Keratinocyte (primary cell): ENCODE data around the gene ZFP62. TPM values are rescaled to one million over a fixed set of nuclear protein-coding genes. Genes with fewer than 3 reads are reported as not detected.
A peak's percentile ranks its signal among the peaks of the same experiment; 100 is the strongest.

Experiments
- DNase-seq: peaks from one replicate; pipeline ENCODE4 v3.0.0-alpha.2; 2011; ENCODE audit warnings: low read depth, missing footprints, low spot score
- FAIRE-seq: peaks from 2 replicates; lab custom pipeline; 2011; peaks lifted over from hg19 to GRCh38; lab: Jason Lieb, UNC
- H2AFZ ChIP-seq: 2 replicates; pipeline ENCODE4 v1.6.0; 2012; ENCODE audit warnings: low read length, control low read depth, inconsistent platforms; ENCODE audit not compliant: control insufficient read depth
- H3K27ac ChIP-seq: 2 replicates; pipeline ENCODE4 v1.5.1; 2011; ENCODE audit warnings: low read length; ENCODE audit not compliant: control insufficient read depth, insufficient read depth
- H3K27me3 ChIP-seq: 3 replicates; pipeline ENCODE4 v1.6.0; 2011; ENCODE audit warnings: low read length; ENCODE audit not compliant: control insufficient read depth, insufficient read depth; ENCODE audit errors: extremely low read depth
- H3K36me3 ChIP-seq, 2 experiments: 2 replicates in 1 of 2; 3 replicates in 1 of 2; pipeline ENCODE4 v1.5.1; 2011; ENCODE audit warnings: low read length in 2 of 2, mild to moderate bottlenecking in 1 of 2; ENCODE audit not compliant: control insufficient read depth in 2 of 2, insufficient read depth in 2 of 2; ENCODE audit errors: extremely low read depth in 1 of 2
- H3K4me1 ChIP-seq: 3 replicates; pipeline ENCODE4 v1.5.1; 2011; ENCODE audit warnings: low read length; ENCODE audit not compliant: control insufficient read depth, insufficient read depth; ENCODE audit errors: extremely low read depth
- H3K4me2 ChIP-seq: 3 replicates; pipeline ENCODE4 v1.6.0; 2011; ENCODE audit warnings: low read depth, low read length; ENCODE audit not compliant: control insufficient read depth, insufficient read depth; ENCODE audit errors: extremely low read depth
- H3K4me3 ChIP-seq, 3 experiments: fragments of 200-600 bp in 1 of 3; sonication (generic) in 1 of 3; 2 replicates in 2 of 3; 3 replicates in 1 of 3; pipeline ENCODE4 v1.5.1; 2011 to 2016; ENCODE audit warnings: low read length in 3 of 3, mild to moderate bottlenecking in 3 of 3, control low read depth in 2 of 3, inconsistent platforms in 1 of 3, low read depth in 1 of 3, mixed read lengths in 1 of 3, mixed run types in 1 of 3, moderate library complexity in 1 of 3; ENCODE audit not compliant: control insufficient read depth in 2 of 3, insufficient read depth in 2 of 3; ENCODE audit errors: extremely low read depth in 1 of 3
- H3K79me2 ChIP-seq: 2 replicates; pipeline ENCODE4 v1.6.0; 2012; ENCODE audit warnings: low read length; ENCODE audit not compliant: control insufficient read depth, insufficient read depth
- H3K9ac ChIP-seq: 3 replicates; pipeline ENCODE4 v1.6.0; 2011; ENCODE audit warnings: low read length; ENCODE audit not compliant: control insufficient read depth, insufficient read depth; ENCODE audit errors: extremely low read depth
- H3K9me1 ChIP-seq: 3 replicates; pipeline ENCODE4 v1.6.0; 2011; ENCODE audit warnings: low read length; ENCODE audit not compliant: control insufficient read depth, insufficient read depth; ENCODE audit errors: extremely low read depth
- H3K9me3 ChIP-seq: 2 replicates; pipeline ENCODE4 v1.5.1; 2012; ENCODE audit warnings: low read depth, low read length; ENCODE audit not compliant: control insufficient read depth
- H4K20me1 ChIP-seq: 3 replicates; pipeline ENCODE4 v1.6.0; 2011; ENCODE audit warnings: low read length; ENCODE audit not compliant: control insufficient read depth, insufficient read depth; ENCODE audit errors: extremely low read depth
- EZH2 ChIP-seq: IDR thresholded peaks from one replicate; pipeline ENCODE4 v1.6.1; 2012; ENCODE audit warnings: inconsistent platforms, mild to moderate bottlenecking, low read length, moderate library complexity
- dilution Hi-C: fragments of 300-500 bp; cut with MboI; formaldehyde crosslinking; loops from one replicate; pipeline ENCODE4 v1.7.0; 2020; ENCODE audit warnings: low sequenced_read_pairs; ENCODE audit not compliant: extremely low pct_ligation_motif_present
- polyA plus RNA-seq, 5 experiments: library from polyadenylated mRNA; depleted of rRNA in 3 of 5; stranded (reverse) in 3 of 5; stranded (forward) in 1 of 5; unstranded in 1 of 5; fragments of >200 nt; gene quantifications; 1 replicate in 1 of 5; 2 replicates in 3 of 5; 3 replicates in 1 of 5; pipeline versions ENCODE4 v1.2.1 to v1.2.3, GENCODE V29; 2011 to 2012; ENCODE audit warnings: missing spikeins in 2 of 5, low read depth in 1 of 5, low replicate concordance in 1 of 5
- TF ChIP-seq, protein P1 (sequence below), 3 experiments: IDR thresholded peaks in 1 of 3; conservative IDR thresholded peaks in 1 of 3; optimal IDR thresholded peaks in 1 of 3; 2 replicates in 2 of 3; 3 replicates in 1 of 3; pipeline versions ENCODE3 to v1.5.1; 2011; ENCODE audit warnings: low read length in 3 of 3, mild to moderate bottlenecking in 3 of 3, moderate library complexity in 2 of 3, control low read depth in 1 of 3, inconsistent platforms in 1 of 3; ENCODE audit not compliant: insufficient read depth in 2 of 3; ENCODE audit errors: extremely low read depth in 1 of 3

ZFP62 gene
- polyA plus RNA-seq, 1 donor (not counting 4 experiments of a cell fraction or from before 2014, with no cell fraction given), result 21.5 TPM

DNA sequence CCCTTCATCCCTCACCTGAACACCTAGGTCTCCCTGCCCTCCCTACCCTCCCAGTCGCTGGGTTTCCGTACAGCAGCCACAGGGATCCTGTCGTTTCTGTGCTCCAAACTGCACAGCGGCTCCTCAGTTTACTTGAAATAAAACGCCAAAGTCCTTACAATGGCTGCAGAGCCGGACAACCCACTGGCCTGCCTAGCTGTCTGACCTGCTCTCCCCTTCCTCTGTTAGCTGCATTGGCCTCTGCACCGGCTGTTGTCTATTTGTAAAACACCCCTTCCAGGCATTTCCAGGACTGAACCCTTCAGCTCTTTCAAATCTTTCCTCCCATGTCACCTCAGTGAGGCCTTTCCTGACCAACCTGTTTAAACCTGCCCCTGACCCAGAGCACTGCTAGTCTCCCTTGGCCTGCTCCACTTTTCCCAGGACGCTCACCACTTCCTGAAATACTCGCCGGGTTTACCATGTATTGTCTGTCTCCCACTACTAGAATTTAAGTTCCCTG lies 49.4 kb downstream of the ZFP62 start:
- no peaks in the 10 kb centered on the region for H4K20me1 ChIP-seq

DNA sequence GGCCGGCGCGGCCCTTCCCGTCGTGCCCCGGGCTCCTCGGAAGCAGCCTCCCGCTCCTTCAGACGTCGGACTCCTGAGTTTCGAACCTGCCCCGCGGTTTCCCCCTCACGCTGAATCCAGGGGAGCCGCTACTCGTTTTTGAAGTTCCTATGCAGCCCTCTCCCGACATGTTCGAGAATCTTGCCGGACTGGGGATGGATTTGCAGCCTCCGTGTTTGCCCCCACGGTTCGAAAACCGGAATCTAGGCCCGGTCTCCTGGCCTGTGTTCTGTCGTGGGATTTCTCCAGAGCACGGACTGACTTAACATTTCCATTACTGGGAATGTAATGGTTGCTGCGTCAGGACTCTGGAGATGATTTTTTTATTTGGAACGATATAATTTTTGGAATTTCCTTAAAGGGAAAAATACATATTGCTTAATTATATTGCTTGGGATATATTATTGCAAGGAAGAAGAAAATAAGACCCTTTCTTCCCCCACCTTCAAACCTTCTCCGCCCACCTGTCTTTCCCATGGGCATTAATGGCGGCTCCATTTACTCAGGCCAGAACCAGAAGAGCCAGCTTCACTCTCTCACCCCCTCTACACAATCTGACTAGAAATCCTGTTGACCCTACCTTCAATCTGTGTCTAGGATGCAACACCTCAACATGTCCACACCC lies 50.0 kb downstream of the ZFP62 start:
- H3K9me1 ChIP-seq, result no peaks in the 10 kb centered on the region
- H4K20me1 ChIP-seq, result no peaks in the 10 kb centered on the region
- peak overlapping the region; percentile 73 for H3K9ac ChIP-seq
- peak overlapping the region; percentile 85 for H2AFZ ChIP-seq
- H3K27me3 ChIP-seq, result no peaks in the 10 kb centered on the region
- H3K79me2 ChIP-seq, result peaks cover 19% of the 10 kb centered on the region
- H3K4me3 ChIP-seq, result peak overlapping the region; percentile 57 to 90 (median 83)
- TF ChIP-seq EZH2, result no peak
- TF ChIP-seq, protein P1, sequence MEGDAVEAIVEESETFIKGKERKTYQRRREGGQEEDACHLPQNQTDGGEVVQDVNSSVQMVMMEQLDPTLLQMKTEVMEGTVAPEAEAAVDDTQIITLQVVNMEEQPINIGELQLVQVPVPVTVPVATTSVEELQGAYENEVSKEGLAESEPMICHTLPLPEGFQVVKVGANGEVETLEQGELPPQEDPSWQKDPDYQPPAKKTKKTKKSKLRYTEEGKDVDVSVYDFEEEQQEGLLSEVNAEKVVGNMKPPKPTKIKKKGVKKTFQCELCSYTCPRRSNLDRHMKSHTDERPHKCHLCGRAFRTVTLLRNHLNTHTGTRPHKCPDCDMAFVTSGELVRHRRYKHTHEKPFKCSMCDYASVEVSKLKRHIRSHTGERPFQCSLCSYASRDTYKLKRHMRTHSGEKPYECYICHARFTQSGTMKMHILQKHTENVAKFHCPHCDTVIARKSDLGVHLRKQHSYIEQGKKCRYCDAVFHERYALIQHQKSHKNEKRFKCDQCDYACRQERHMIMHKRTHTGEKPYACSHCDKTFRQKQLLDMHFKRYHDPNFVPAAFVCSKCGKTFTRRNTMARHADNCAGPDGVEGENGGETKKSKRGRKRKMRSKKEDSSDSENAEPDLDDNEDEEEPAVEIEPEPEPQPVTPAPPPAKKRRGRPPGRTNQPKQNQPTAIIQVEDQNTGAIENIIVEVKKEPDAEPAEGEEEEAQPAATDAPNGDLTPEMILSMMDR (optimal IDR thresholded peaks at IDR 0.05 in 1 of 3, IDR thresholded peaks at IDR 0.05 in 1 of 3, conservative IDR thresholded peaks at IDR 0.05 in 1 of 3; ENCODE audit: extremely low read depth in 1 of 3, insufficient read depth in 2 of 3, low read length in 3 of 3), result no peak
- peak overlapping the region; percentile 71 for H3K27ac ChIP-seq
- no peak for DNase-seq
- no peak for FAIRE-seq
- H3K4me1 ChIP-seq, result peaks cover 43% of the 10 kb centered on the region
- peaks cover 3% of the 10 kb centered on the region in 2 experiments for H3K36me3 ChIP-seq
- dilution Hi-C loops, result no loop called here
- H3K9me3 ChIP-seq, result no peaks in the 10 kb centered on the region
- peak overlapping the region; percentile 86 for H3K4me2 ChIP-seq

More for the DNA sequence above, 49.4 kb downstream of the ZFP62 start:
- no peak for DNase-seq
- FAIRE-seq, result peak; percentile 53
- Histone ChIP-seq H3K9ac (no peak overlapping the region), H3K4me1 (peaks cover 43% of the 10 kb centered on the region), H3K4me3 (peak overlapping the region in 1 of 3 experiments; percentile 83), H3K79me2 (peaks cover 14% of the 10 kb centered on the region), H3K36me3 (peaks cover 0 to 3% of the 10 kb centered on the region in 2 experiments), H3K27ac (no peak overlapping the region), H3K9me1 (no peaks in the 10 kb centered on the region), H2AFZ (peak overlapping the region; percentile 65), H3K9me3 (no peaks in the 10 kb centered on the region), H3K4me2 (peak overlapping the region; percentile 86), H3K27me3 (no peaks in the 10 kb centered on the region)
- TF ChIP-seq EZH2, result no peak
- TF ChIP-seq, protein P1 (optimal IDR thresholded peaks at IDR 0.05 in 1 of 3, IDR thresholded peaks at IDR 0.05 in 1 of 3, conservative IDR thresholded peaks at IDR 0.05 in 1 of 3; ENCODE audit: extremely low read depth in 1 of 3, insufficient read depth in 2 of 3, low read length in 3 of 3), result no peak
- dilution Hi-C loops, result no loop called here
